Measurements from ENCODE around the gene KRTAP5-2.

DNA sequence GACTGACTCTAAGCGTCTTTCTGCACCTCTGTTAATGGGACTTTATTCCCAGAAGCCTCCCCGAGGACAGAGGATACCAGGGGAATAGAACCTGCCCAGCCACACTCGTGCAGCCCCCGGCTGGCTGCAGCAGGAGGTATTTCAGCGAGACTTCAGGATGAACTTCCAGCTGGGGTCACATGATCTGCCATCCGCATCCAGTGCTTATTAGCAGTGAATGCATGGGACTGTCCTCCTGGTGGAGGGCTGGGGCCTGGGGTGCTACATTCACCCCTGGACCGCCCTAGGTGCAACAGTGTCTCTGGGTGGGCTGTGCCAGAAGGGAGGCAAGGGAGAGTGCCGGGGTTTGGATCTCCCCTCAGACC, 27.6 kb downstream of the KRTAP5-2 start:
- TF ChIP-seq POLR2AphosphoS5 (IDR thresholded peaks at IDR 0.05; ENCODE audit: low read depth, low read length) (no peak), SIN3A (IDR thresholded peaks at IDR 0.05; ENCODE audit: borderline replicate concordance, insufficient read depth, low read length) (no peak), TAF1 (IDR thresholded peaks at IDR 0.05; ENCODE audit: borderline replicate concordance, insufficient read depth, low read length) (no peak), FOXP2 (optimal IDR thresholded peaks at IDR 0.05; ENCODE audit: borderline replicate concordance, extremely low read depth, extremely low read length, insufficient read depth) (no peak)
- TF ChIP-seq, protein P1, sequence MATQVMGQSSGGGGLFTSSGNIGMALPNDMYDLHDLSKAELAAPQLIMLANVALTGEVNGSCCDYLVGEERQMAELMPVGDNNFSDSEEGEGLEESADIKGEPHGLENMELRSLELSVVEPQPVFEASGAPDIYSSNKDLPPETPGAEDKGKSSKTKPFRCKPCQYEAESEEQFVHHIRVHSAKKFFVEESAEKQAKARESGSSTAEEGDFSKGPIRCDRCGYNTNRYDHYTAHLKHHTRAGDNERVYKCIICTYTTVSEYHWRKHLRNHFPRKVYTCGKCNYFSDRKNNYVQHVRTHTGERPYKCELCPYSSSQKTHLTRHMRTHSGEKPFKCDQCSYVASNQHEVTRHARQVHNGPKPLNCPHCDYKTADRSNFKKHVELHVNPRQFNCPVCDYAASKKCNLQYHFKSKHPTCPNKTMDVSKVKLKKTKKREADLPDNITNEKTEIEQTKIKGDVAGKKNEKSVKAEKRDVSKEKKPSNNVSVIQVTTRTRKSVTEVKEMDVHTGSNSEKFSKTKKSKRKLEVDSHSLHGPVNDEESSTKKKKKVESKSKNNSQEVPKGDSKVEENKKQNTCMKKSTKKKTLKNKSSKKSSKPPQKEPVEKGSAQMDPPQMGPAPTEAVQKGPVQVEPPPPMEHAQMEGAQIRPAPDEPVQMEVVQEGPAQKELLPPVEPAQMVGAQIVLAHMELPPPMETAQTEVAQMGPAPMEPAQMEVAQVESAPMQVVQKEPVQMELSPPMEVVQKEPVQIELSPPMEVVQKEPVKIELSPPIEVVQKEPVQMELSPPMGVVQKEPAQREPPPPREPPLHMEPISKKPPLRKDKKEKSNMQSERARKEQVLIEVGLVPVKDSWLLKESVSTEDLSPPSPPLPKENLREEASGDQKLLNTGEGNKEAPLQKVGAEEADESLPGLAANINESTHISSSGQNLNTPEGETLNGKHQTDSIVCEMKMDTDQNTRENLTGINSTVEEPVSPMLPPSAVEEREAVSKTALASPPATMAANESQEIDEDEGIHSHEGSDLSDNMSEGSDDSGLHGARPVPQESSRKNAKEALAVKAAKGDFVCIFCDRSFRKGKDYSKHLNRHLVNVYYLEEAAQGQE (IDR thresholded peaks at IDR 0.05; ENCODE audit: insufficient read depth in 1 of 2, low read depth in 2 of 2, low read length in 2 of 2) = no peak
